ENCODE results near the gene TIMM17A.

TIMM17A gene

GRCh38 chr1:202012544-202013478, 57.5 kb downstream of the TIMM17A start:
- DNase-seq (ENCODE audit: low read depth), result no peak
- no peak overlapping the region for H3K4me3 ChIP-seq (ENCODE audit: control insufficient read depth, low read depth, low read length)

GRCh38 chr1:202013603-202014002, 58.3 kb downstream of the TIMM17A start:
- TF ChIP-seq CTCF (IDR thresholded peaks at IDR 0.05; ENCODE audit: control insufficient read depth, insufficient read depth, low read depth, low read length, missing control alignments), result no peak
- DNase-seq (ENCODE audit: low read depth), result no peak
- H3K4me3 ChIP-seq (ENCODE audit: control insufficient read depth, low read depth, low read length), result no peak overlapping the region

More at GRCh38 chr1:202012544-202013478, 57.5 kb downstream of the TIMM17A start:
- TF ChIP-seq CTCF (IDR thresholded peaks at IDR 0.05; ENCODE audit: control insufficient read depth, insufficient read depth, low read depth, low read length, missing control alignments), result no peak

GRCh38 chr1:202014060-202014459, 58.8 kb downstream of the TIMM17A start:
- TF ChIP-seq CTCF (IDR thresholded peaks at IDR 0.05; ENCODE audit: control insufficient read depth, insufficient read depth, low read depth, low read length, missing control alignments), result no peak
- DNase-seq (ENCODE audit: low read depth), result no peak
- H3K4me3 ChIP-seq (ENCODE audit: control insufficient read depth, low read depth, low read length), result no peak overlapping the region

- H3K4me3 ChIP-seq (ENCODE audit: control insufficient read depth, low read depth, low read length), result no peak overlapping the region
- DNase-seq (ENCODE audit: low read depth), result no peak
- no peak for TF ChIP-seq CTCF (IDR thresholded peaks at IDR 0.05; ENCODE audit: control insufficient read depth, insufficient read depth, low read depth, low read length, missing control alignments)
Observed at GRCh38 chr1:202014915-202015661, 59.8 kb downstream of the TIMM17A start.

GRCh38 chr1:202015662-202015937, 60.3 kb downstream of the TIMM17A start:
- DNase-seq (ENCODE audit: low read depth), result no peak
- no peak overlapping the region for H3K4me3 ChIP-seq (ENCODE audit: control insufficient read depth, low read depth, low read length)
- TF ChIP-seq CTCF (IDR thresholded peaks at IDR 0.05; ENCODE audit: control insufficient read depth, insufficient read depth, low read depth, low read length, missing control alignments), result no peak

- no peak overlapping the region for H3K4me3 ChIP-seq (ENCODE audit: control insufficient read depth, low read depth, low read length)
- no peak for TF ChIP-seq CTCF (IDR thresholded peaks at IDR 0.05; ENCODE audit: control insufficient read depth, insufficient read depth, low read depth, low read length, missing control alignments)
- no peak for DNase-seq (ENCODE audit: low read depth)
Observed at GRCh38 chr1:202016022-202016810, 60.9 kb downstream of the TIMM17A start.
